DND-41 (cell line): ENCODE results near the gene UST.

Experiments
- ATAC-seq: fragments of 200-7000 bp; cut with Tn5 transposase; 3 replicates; pipeline ENCODE4 v1.9.1; 2021; ENCODE audit warnings: low read depth; ENCODE audit not compliant: insufficient read depth
- DNase-seq: peaks from one replicate; pipeline ENCODE4 v3.0.0-alpha.2; 2020
- H2AFZ ChIP-seq: 2 replicates; pipeline ENCODE4 v1.6.0; 2012; ENCODE audit warnings: low read depth, low read length
- H3K27ac ChIP-seq: 2 replicates; pipeline ENCODE4 v1.5.1; 2012; ENCODE audit warnings: low read length, inconsistent platforms
- H3K27me3 ChIP-seq: fragments of 200-600 bp; sonication (generic); 2 replicates; pipeline ENCODE4 v1.6.0; 2012; ENCODE audit warnings: low read length, mild to moderate bottlenecking, inconsistent platforms; ENCODE audit not compliant: insufficient read depth, poor library complexity
- H3K36me3 ChIP-seq: 2 replicates; pipeline ENCODE4 v1.5.1; 2012; ENCODE audit warnings: low read length, inconsistent platforms; ENCODE audit not compliant: insufficient read depth
- H3K4me1 ChIP-seq: 2 replicates; pipeline ENCODE4 v1.5.1; 2012; ENCODE audit warnings: mild to moderate bottlenecking, low read length; ENCODE audit not compliant: insufficient read depth
- H3K4me2 ChIP-seq: 2 replicates; pipeline ENCODE4 v1.6.0; 2012; ENCODE audit warnings: mild to moderate bottlenecking, moderate library complexity, low read length, inconsistent platforms; ENCODE audit not compliant: insufficient read depth
- H3K4me3 ChIP-seq, 2 experiments: fragments of 200-600 bp in 1 of 2; shearing (Covaris generic) in 1 of 2; 2 replicates each; pipeline ENCODE4 v1.5.1; 2012 to 2016; ENCODE audit warnings: inconsistent platforms in 2 of 2, low read length in 2 of 2, mild to moderate bottlenecking in 2 of 2, low read depth in 1 of 2, moderate library complexity in 1 of 2
- H3K79me2 ChIP-seq: 2 replicates; pipeline ENCODE4 v1.6.0; 2012; ENCODE audit warnings: low read length, inconsistent platforms; ENCODE audit not compliant: insufficient read depth
- H3K9ac ChIP-seq: 2 replicates; pipeline ENCODE4 v1.6.0; 2012; ENCODE audit warnings: low read depth, mild to moderate bottlenecking, inconsistent platforms, low read length, moderate library complexity
- H3K9me3 ChIP-seq: 2 replicates; pipeline ENCODE4 v1.5.1; 2012; ENCODE audit warnings: low read length, moderate library complexity, mild to moderate bottlenecking, inconsistent platforms; ENCODE audit not compliant: insufficient read depth, severe bottlenecking
- H4K20me1 ChIP-seq: 2 replicates; pipeline ENCODE4 v1.6.0; 2012; ENCODE audit warnings: low read length; ENCODE audit not compliant: insufficient read depth
- CTCF ChIP-seq: IDR thresholded peaks from 2 replicates; pipeline ENCODE4 v1.5.1; 2012; ENCODE audit warnings: borderline replicate concordance, low read length, moderate library complexity, mild to moderate bottlenecking; ENCODE audit not compliant: poor library complexity, severe bottlenecking; ENCODE audit errors: extremely low read depth
- EZH2 ChIP-seq: IDR thresholded peaks from 3 replicates; pipeline ENCODE4 v1.6.1; 2012; ENCODE audit warnings: borderline replicate concordance, low read depth, mild to moderate bottlenecking, moderate library complexity, low read length, inconsistent platforms; ENCODE audit not compliant: severe bottlenecking

The UST gene

GRCh38 chr6:149084808-149085556, 338.2 kb downstream of the UST start:
- DNase-seq: no peak
- Histone ChIP-seq H3K4me1 (peaks cover 48% of the 10 kb centered on the region), H2AFZ (no peak overlapping the region), H3K79me2 (no peaks in the 10 kb centered on the region), H3K4me2 (no peak overlapping the region), H4K20me1 (no peaks in the 10 kb centered on the region), H3K27ac (0 out of 2 replicates have a peak overlapping the region, but pooled peaks have one; percentile 11), H3K27me3 (no peaks in the 10 kb centered on the region), H3K9ac (no peak overlapping the region), H3K9me3 (no peaks in the 10 kb centered on the region), H3K36me3 (no peaks in the 10 kb centered on the region), H3K4me3 (no peak overlapping the region)
- TF ChIP-seq EZH2: no peak
- no peak for TF ChIP-seq CTCF
- no peak for ATAC-seq

- Histone ChIP-seq H4K20me1 (no peaks in the 10 kb centered on the region), H3K9ac (no peak overlapping the region), H3K79me2 (no peaks in the 10 kb centered on the region), H3K4me3 (no peak overlapping the region), H3K36me3 (no peaks in the 10 kb centered on the region), H2AFZ (no peak overlapping the region), H3K27ac (no peak overlapping the region), H3K4me2 (no peak overlapping the region), H3K4me1 (peaks cover 42% of the 10 kb centered on the region), H3K9me3 (no peaks in the 10 kb centered on the region), H3K27me3 (no peaks in the 10 kb centered on the region)
- no peak for TF ChIP-seq EZH2
- TF ChIP-seq CTCF: no peak
- no peak for ATAC-seq
- no peak for DNase-seq
Measured at GRCh38 chr6:149085557-149085938, 338.7 kb downstream of the UST start.

GRCh38 chr6:149086363-149086762, 339.5 kb downstream of the UST start:
- DNase-seq: no peak
- ATAC-seq: no peak

More at GRCh38 chr6:149086363-149086762, 339.5 kb downstream of the UST start:
- Histone ChIP-seq H3K79me2 (no peaks in the 10 kb centered on the region), H3K27me3 (no peaks in the 10 kb centered on the region), H2AFZ (no peak overlapping the region), H3K9ac (no peak overlapping the region), H3K36me3 (no peaks in the 10 kb centered on the region), H3K4me1 (peaks cover 34% of the 10 kb centered on the region), H3K9me3 (no peaks in the 10 kb centered on the region), H3K4me3 (no peak overlapping the region), H3K4me2 (no peak overlapping the region), H3K27ac (no peak overlapping the region), H4K20me1 (no peaks in the 10 kb centered on the region)
- TF ChIP-seq EZH2 (no peak), CTCF (no peak)
